RWPE1 (cell line): ENCODE results near the gene ZBTB1.
"Not testable (repeated sequence)": the region's sequence is repeated elsewhere in the genome, so short reads cannot be mapped to it uniquely, and the experiment has no call there.

Experiments used
- CTCF ChIA-PET: fragments of 350-600 bp; sonication (Branson Sonifier 250); formaldehyde crosslinking; extraction: SDS; loops from one replicate; lab custom pipeline; 2021; lab: Yijun Ruan, JAX
- POLR2A ChIA-PET: fragments of 400-600 bp; formaldehyde crosslinking; extraction: SDS; loops from one replicate; lab custom pipeline; 2020; ENCODE audit warnings: antibody characterized with exemption; ENCODE audit not compliant: low non-redundant PET; lab: Yijun Ruan, JAX
- DNase-seq: peaks from one replicate; pipeline ENCODE4 v3.0.0; 2012; ENCODE audit warnings: low spot score
- H3K27ac ChIP-seq: fragments of 450-650 bp; 2 replicates; pipeline ENCODE4 v1.5.1; 2017
- CTCF ChIP-seq: fragments of 450-650 bp; conservative IDR thresholded peaks from 2 replicates; pipeline ENCODE4 v1.5.1; 2017; ENCODE audit warnings: low read depth, mild to moderate bottlenecking

Gene ZBTB1

GRCh38 chr14:64508215-64508776 lies 3.7 kb downstream of the ZBTB1 start:
- H3K27ac ChIP-seq = no peak overlapping the region
- no peak for DNase-seq
- no peak for TF ChIP-seq CTCF
- CTCF ChIA-PET = interaction anchor here (0.6 kb wide), 1 partner anchor 74 kb away, joined by 5 read pairs; no protein-coding TSS in a partner anchor
- POLR2A ChIA-PET = no interaction called here

GRCh38 chr14:64509036-64509435 lies 4.5 kb downstream of the ZBTB1 start:
- POLR2A ChIA-PET = interaction anchor here (0.6 to 0.7 kb wide), 2 partner anchors 194 to 662 kb away, joined by 3 to 7 read pairs; no protein-coding TSS in a partner anchor
- CTCF ChIA-PET = interaction anchor here (0.6 kb wide), 1 partner anchor 74 kb away, joined by 5 read pairs; no protein-coding TSS in a partner anchor
- TF ChIP-seq CTCF = no peak
- DNase-seq = no peak
- H3K27ac ChIP-seq = peak overlapping the region; percentile 43

- POLR2A ChIA-PET = no interaction called here
- no peak for DNase-seq
- CTCF ChIA-PET = interaction anchor here (0.5 to 1.4 kb wide), 15 partner anchors 10 to 685 kb away, joined by 3 to 8 read pairs (median 4); partner anchors contain the start of gene MTHFD1
- TF ChIP-seq CTCF = peak; percentile 89
- no peak overlapping the region for H3K27ac ChIP-seq
These were observed 6.5 kb downstream of the ZBTB1 start for GRCh38 chr14:64510825-64511671.

- no peak overlapping the region for H3K27ac ChIP-seq
- ChIA-PET POLR2A (no interaction called here), CTCF (no interaction called here)
- no peak for TF ChIP-seq CTCF
- no peak for DNase-seq
These were observed 8.7 kb downstream of the ZBTB1 start for GRCh38 chr14:64513271-64513670.

GRCh38 chr14:64515053-64515452 lies 10.5 kb downstream of the ZBTB1 start:
- H3K27ac ChIP-seq = no peak overlapping the region
- TF ChIP-seq CTCF = no peak
- no peak for DNase-seq
- POLR2A ChIA-PET = no interaction called here
- CTCF ChIA-PET = interaction anchor here (0.5 kb wide), 1 partner anchor 17 kb away, joined by 3 read pairs; no protein-coding TSS in a partner anchor

GRCh38 chr14:64516969-64517368 lies 12.4 kb downstream of the ZBTB1 start:
- TF ChIP-seq CTCF = no peak
- POLR2A ChIA-PET = no interaction called here
- DNase-seq = no peak
- no peak overlapping the region for H3K27ac ChIP-seq
- CTCF ChIA-PET = interaction anchor here (1.0 to 1.1 kb wide), 2 partner anchors 120 to 375 kb away, joined by 3 to 4 read pairs; no protein-coding TSS in a partner anchor

- DNase-seq, CTCF ChIA-PET, POLR2A ChIA-PET, H3K27ac ChIP-seq: not testable (repeated sequence)
These were observed 13.1 kb downstream of the ZBTB1 start for GRCh38 chr14:64517667-64518066.
